HG02763 (cell line): ENCODE measurements around the gene ZBTB46.
"Not testable (repeated sequence)": the region's sequence is repeated elsewhere in the genome, so short reads cannot be mapped to it uniquely, and the experiment has no call there.

Experiments used
- ATAC-seq: cut with Tn5 transposase; IDR thresholded peaks from one replicate; pipeline ENCODE4 v1.9.1; 2021; ENCODE audit warnings: mild to moderate bottlenecking, moderate library complexity; ENCODE audit not compliant: unreplicated experiment

ZBTB46 gene

DNA sequence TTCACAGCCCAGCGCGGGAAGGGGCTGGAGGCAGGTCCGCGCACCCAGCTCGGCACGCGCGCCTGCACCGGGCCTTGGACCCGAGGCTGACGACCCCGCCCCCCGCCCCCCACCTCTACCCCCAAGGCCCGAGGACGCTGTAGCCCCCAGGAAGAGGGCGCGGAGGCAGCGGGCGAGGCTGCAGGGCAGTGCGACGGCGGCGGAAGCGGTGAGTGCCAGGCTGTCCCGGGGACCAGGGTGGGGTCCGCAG lies 93.4 kb downstream of the ZBTB46 start:
- ATAC-seq = no peak

DNA sequence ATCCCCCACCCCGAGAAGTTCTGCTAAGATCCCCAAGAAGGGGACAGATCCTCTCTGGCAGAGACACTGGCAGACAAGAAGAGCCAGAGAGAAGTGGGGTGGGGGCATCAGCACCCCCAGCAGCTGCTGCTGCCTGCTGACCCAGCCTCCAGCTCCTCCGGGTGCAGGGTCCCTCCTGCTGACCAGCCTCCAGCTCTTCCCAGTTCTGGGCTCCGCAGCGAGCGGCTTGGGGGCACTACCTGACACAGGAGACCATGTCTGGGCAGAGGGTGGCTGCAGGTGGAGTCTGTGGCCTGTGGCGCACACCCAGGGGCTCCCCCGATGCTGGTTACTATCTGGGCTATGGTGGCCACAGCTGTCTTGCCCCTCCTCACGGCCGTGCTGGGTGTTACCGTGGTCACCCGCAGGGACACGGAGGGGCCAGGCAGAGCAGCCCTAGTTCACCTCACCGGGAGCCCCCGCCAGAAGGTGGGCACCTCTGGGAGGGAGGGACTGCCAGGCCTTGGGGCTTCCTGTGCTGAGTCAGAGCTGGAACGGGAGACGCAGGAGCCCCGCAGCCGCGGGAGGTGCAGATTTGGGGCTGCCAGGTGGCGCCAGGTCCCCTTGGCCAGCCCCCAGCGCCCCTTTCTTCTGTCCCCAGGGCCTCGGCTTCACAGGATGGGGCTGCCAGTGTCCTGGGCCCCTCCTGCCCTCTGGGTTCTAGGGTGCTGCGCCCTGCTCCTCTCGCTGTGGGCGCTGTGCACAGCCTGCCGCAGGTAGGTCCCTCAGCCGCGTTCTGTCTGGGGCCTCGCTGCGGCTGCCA lies 94.0 kb downstream of the ZBTB46 start:
- no peak for ATAC-seq

GRCh38 chr20:63735859-63736718 lies 95.0 kb downstream of the ZBTB46 start, which contains the start of gene LIME1:
LIME1 (plus strand) TSS chr20:63736664; CDS start chr20:63737550, 886 bp downstream.
- ATAC-seq = no peak

DNA sequence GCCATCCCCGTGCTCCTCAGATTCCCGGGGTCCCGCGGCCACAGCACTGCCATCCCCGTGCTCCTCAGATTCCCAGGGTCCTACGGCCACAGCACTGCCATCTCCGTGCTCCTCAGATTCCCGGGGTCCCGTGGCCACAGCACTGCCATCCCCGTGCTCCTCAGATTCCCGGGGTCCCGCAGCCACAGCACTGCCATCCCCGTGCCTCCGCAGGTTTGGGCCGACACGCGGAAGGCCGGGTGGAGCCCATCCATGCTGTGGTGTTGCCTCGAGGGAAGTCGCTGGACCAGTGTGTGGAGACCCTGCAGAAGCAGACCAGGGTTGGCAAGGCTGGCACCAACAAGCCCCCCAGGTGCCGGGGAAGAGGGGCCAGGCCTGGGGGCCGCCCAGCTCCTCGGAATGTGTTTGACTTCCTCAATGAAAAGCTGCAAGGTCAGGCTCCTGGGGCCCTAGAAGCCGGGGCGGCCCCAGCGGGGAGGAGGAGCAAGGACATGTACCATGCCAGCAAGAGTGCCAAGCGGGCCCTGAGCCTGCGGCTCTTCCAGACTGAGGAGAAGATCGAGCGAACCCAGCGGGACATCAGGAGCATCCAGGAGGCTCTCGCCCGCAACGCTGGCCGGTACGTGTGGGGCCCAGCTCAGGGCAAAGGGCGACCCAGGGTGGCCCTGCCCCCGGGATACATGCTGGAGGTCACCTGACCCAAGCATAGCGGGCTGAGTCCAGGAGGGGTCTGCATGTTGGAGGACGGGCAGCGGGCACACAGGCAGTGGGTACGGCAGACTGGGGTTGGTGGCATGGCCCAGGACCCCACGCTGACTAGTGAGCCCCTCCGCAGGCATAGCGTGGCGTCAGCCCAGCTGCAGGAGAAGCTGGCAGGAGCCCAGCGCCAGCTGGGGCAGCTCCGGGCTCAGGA lies 95.9 kb downstream of the ZBTB46 start:
- ATAC-seq = no peak

- ATAC-seq = no peak
Measured at GRCh38 chr20:63734111-63734945, 96.7 kb downstream of the ZBTB46 start.

GRCh38 chr20:63733579-63734081 lies 97.4 kb downstream of the ZBTB46 start:
- ATAC-seq = no peak

DNA sequence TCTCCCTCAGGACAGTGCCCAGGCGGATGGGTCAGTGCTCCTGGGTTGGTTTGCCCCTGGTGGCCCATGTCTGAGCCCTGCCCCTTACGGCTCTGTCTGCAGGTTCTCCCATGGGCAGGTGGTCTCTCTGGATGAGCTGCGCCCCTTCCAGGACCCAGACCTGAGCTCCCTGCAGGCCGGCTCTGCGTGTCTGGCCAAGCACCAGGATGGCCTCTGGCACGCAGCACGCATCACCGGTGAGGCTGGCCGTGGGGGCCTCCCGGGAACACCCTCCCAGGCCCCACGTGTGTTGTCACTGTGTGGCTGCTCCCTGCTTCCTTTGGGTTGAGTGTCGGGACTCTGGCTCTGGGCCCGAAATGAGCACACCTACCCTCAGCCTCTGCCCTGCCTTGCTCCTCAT lies 97.9 kb downstream of the ZBTB46 start:
- no peak for ATAC-seq

DNA sequence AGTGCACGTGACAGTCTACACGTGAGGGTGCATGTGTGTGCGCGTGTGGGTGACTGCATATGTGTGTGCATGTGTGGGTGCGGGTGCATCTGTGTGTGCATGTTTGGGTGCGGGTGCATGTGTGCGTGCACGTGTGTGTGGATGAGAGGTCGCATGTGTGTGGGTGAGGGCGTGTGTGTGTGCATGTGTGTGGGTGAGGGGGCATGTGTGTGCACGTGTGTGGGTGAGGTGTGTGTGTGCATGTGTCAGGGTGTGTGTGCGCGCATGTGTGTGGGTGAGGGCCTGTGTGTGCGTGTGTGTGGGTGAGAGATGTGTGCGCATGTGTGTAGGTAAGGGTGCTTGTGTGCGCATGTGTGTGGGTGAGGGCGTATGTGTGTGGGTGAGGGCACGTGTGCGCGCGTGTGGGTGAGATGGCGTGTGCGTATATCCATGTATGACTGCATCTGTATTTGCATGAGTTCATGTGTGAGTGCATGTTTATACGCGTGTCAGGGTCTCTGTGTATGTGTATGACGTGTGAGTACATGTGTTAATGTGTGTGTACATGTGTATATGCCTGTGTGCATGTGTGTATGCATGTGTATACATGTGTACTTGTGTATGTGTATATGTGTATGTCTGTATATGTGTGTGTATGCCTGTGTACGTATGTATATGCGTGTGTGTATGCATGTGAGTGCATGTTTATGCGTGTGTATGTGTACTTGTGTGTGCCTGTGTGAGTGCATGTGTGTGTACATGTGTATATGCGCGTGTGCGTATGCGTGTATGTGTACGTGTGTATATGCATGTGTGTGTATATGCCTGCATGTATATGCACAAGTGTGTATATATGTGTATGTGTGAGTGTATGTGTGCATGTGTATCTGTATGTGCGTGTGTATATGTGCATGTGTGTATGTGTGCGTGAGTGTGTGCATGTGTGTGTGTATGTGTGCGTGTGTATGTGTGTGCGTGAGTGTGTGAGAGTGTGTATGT lies 98.7 kb downstream of the ZBTB46 start:
- ATAC-seq = no peak

DNA sequence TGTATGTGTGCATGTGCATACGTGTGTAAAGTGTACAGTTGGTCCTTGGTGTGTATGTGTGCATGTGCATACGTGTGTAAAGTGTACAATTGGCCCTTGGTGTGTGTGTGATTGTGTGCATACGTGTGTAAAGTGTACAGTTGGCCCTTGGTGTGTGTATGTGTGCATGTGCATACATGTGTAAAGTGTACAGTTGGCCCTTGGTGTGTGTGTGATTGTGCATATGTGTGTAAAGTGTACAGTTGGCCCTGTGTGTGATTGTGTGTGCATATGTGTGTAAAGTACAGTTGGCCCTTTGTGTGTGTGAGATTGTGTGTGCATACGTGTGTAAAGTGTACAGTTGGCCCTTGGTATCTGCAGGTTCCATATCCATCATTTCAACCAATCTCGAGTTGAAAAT lies 99.7 kb downstream of the ZBTB46 start:
- ATAC-seq = no peak

DNA sequence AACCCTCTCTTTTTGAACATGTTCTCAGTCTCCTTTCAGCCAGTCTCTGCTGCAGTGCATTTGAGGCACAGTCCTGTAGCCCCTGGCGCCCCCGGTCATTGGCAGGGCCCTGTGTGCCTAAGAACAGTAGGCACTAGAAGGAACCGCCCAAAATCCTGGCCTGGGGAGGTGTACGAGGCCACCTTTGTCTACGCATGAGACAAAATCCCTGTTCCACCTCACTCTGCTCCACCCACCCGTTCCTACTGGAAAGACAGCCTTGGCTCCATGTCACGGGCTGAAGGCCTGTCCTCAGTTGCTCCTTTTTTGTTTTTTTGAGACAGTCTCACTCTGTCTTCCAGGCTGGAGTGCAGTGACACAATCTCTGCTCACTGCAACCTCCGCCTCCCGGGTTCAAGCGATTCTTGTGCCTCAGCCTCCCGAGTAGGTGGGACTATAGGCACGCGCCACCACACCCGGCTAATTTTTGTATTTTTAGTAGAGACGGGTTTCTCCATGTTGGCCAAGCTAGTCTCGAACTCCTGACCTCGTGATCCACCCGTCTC lies 100.8 kb downstream of the ZBTB46 start:
- not testable (repeated sequence) for ATAC-seq

- not testable (repeated sequence) for ATAC-seq
Measured at GRCh38 chr20:63722967-63723622, 108.0 kb downstream of the ZBTB46 start.

- no peak for ATAC-seq
Measured at GRCh38 chr20:63718996-63719395, 112.1 kb downstream of the ZBTB46 start.

DNA sequence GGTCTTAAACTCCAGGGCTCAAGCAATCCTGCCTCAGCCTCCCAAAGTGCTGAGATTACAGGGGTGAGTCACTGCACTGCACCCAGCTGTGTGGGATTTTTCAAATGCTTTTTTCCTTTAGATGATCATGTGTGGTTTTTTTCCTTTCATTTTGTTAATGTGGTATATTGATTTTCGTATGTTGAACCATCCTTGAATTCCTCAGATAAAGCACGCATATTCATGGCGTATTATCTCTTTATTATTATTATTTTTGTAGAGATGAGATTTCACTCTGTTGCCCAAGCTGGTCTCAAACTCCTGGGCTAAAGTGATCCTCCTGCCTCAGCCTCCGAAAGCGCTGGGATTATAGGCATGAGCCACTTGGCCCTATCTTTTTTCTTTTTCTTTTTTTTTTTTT lies 116.2 kb downstream of the ZBTB46 start:
- ATAC-seq = no peak

DNA sequence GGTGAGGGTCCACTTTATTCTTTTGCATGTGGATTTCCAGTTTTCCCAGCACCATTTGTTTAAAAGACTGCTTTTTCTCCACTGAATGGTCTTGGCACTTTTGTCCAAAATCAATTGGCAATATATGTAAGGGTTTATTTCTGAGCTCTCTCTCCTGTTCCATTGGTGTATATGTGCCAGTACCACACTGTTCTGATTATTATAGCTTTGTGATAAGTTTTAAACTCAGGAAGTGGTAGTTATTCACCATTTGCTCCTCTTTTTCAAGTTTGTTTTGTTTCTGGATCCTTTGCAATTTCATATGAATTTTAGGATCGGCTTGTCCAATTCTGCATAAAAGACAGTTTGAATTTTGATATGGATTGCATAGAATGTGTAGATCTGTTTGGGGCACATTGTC lies 118.9 kb downstream of the ZBTB46 start:
- no peak for ATAC-seq

DNA sequence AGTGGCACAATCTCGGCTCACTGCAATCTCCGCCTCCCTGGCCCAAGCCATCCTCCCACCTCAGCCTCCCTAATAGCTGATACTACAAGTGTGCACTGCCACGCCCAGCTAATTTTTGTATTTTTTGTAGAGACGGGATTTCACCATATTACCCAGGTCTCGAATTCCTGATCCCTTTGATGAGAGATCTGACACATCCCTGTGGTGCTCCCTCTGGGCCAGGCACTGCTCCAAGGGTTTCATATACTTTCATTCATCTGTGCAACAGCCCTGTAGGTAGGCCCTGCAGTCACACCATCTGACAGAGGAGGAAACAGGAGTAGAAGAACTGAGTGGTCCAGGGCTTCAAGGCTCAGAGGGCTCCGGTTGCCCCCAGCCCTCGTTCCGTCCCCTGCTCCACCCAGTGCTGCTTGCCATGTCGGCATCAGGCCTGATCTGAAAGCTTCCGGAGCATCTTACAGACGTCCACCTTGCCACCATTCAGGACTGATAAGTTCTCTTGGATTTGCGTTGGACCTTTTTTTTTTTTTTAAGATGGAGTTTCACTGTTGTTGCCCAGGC lies 119.9 kb downstream of the ZBTB46 start:
- ATAC-seq = no peak

DNA sequence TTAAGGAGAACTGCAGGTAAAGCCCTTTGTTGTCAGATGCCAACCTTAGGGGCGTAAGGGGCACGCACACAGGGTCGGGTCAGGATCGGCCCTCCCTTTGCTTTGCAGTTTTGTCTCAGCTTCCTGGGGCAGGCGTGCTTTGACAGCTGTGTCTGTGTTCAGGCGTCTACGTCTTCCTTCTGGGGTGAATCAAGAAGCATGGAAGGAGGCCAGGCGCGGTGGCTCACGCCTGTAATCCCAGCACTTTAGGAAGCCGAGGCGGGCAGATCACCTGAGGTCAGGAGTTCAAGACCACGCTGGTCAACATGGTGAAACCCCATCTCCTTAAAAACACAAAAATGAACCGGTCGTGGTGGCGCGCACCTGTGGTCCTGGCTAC lies 121.9 kb downstream of the ZBTB46 start:
- ATAC-seq = no peak

DNA sequence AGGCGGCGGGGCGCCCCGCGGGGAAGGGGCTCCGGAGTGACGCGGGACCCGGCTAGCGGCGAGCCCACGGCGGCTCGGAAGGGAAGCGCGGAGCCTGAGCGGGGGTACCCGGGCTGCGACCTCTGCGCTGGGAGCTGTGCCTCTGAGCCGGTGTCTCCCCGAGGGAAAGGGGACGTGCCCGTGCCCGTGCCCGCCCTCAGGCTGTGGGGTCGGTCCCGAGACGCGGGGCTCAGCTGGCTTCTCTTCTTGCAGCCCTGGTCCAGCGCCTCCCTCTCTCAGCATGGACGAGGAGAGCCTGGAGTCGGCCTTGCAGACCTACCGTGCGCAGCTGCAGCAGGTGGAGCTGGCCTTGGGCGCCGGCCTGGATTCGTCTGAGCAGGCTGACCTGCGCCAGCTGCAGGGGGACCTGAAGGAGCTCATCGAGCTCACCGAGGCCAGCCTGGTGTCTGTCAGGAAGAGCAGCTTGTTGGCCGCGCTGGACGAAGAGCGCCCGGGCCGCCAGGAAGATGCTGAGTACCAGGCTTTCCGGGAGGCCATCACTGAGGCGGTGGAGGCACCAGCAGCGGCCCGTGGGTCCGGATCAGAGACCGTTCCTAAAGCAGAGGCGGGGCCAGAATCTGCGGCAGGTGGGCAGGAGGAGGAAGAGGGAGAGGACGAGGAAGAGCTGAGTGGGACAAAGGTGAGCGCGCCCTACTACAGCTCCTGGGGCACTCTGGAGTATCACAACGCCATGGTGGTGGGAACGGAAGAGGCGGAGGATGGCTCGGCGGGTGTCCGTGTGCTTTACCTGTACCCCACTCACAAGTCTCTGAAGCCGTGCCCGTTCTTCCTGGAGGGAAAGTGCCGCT lies 122.5 kb downstream of the ZBTB46 start:
- ATAC-seq = peak; percentile 11
